GM19463 (cell line): ENCODE data around the gene RBPJ.
A peak's percentile ranks its signal among the peaks of the same experiment; 100 is the strongest.

Experiments
- ATAC-seq: cut with Tn5 transposase; IDR thresholded peaks from one replicate; pipeline ENCODE4 v1.9.1; 2021; ENCODE audit warnings: mild to moderate bottlenecking, moderate library complexity; ENCODE audit not compliant: unreplicated experiment

Gene RBPJ

DNA sequence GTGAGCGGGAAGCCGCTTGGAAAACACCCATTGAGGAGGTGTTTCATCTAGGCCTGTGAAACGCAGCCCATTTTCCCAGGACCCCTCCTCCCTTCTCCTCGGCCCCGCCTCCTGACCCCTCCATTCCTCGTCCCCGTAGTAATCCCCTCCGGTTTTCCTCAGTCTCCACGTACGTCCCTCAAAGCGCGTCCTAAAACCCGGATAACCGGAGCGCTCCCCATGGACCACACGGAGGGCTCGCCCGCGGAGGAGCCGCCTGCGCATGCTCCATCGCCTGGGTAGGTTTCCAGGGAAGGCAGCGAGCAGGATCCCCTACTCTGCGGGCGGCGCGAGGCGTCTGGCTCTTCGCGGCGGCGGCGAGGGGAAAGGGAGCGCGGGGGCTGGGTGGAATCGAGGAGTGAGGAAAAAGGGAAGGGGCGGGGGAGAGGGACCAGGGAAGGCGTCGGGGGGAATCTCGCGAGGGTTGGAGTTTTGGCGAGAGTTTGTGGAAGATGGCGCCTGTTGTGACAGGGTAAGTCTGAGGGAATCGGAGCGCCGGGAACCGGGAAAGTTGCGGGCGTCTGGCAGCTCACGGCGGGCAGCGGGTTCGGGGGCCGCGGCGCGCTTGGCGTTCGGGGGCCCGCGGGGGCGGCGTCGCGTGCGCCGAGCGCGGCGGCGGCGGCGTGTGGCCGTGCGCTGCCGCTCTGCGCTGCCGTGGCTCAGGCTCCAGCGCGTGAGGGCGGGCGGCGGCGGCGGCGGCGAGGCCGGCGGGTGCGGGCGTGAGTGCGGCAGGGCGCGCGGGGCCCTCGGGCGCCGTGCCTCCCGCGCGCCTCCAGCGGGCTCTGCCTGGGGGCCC, at the start of gene RBPJ:
TSS of gene RBPJ (plus strand) at position 477 of the 835 bp plus-strand sequence. CDS start at position 492, 15 bp downstream.
- ATAC-seq = peak; percentile 18

DNA sequence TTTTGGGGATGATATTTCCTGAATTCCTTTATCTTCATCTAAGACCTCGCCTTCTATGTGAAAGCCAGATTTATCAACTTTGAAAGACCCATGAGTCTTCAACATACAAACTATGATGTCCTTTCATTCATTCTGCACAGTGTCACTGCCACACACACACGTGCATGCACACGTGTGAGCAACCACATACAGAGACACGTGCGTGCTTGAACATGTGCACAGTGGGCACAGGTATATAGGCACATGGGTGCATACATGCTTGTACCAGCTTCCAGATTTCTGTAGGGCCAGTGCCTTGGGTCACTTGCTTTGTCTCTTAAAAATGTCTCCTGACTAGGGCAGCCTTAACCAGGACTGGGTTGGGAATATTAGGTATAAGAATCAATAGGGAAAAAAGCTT, 49.1 kb upstream of the RBPJ start:
- no peak for ATAC-seq

DNA sequence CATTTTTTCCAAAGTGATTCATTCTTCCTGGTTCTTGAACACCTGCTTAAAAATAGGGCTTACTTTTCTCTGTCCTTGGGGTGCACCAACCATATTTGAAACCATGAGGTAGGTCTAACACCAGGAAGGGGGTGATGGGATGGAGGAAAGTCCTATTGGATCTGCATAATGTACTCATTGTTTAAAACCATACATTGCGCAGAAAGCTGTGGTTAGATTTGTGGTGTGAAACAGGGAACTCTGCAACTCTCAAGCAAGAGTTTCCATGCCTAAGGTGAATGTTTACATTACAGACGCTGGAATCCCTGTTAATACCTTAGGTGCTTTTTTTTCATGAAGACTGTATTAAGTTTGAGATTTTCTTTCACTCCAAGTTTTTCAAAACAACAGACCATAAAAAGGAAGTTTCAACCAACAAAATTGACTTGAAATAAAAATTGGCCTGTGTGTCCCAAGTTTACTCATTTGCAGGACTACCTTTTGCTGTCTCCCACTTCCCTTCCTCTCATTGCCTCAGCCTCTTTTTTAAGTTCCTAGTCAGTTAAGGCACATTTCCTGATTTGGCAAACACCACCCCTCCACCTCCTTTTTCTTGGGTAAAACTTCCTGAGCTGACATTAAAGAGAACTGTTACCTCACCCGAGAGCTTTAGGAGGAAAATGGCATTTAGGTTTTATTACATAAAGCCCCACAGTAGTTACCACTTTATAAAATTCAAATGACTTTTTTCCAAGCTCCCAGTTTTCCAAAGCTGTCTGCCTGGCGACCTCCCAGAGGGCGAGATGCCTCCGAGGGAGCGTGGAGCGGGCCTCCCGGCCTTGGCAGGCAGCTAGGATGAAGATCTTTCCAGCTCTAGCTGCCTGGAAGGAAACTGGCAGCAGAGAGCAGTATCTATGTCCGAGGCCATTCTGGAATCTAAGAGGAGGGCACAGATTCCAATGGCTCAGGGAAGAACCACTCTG, 47.9 kb upstream of the RBPJ start:
- no peak for ATAC-seq

DNA sequence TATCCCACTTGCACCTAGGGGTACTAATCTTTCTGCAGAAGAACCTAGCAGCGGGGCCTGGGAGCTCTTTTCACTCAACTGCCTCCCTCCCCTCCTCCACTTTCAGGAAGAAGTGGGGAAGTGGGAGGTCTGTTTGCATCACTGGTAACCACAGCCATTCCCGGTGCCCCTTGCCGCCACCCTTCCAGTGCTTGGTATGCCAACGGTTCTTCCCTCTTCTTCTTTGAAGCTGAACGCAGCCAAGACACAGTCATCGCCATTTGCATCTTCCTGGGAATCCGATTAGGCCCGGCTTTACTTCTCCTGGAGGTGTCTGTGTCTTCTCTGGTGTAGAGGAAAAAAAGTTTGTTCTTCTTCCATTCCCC, 47.2 kb upstream of the RBPJ start:
- ATAC-seq = no peak

DNA sequence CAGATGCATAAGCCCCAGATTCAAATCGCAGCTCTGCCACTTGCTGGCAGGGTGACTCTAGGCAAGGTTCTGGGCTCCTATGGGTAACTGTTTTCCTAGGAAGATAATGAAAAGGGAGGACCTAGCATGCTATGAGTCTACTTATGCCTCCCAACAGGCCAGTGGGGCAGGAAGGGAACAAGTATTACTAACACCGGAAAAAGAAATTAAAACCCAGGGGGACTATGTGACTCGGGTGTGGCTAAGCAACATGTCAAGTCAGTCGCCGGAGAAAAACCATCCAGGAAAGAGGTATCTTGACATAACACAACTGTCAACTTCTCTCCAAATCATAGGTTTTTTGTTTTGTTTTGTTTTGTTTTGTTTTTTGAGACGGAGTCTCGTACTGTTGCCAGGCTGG, 45.5 kb upstream of the RBPJ start:
- ATAC-seq = no peak

DNA sequence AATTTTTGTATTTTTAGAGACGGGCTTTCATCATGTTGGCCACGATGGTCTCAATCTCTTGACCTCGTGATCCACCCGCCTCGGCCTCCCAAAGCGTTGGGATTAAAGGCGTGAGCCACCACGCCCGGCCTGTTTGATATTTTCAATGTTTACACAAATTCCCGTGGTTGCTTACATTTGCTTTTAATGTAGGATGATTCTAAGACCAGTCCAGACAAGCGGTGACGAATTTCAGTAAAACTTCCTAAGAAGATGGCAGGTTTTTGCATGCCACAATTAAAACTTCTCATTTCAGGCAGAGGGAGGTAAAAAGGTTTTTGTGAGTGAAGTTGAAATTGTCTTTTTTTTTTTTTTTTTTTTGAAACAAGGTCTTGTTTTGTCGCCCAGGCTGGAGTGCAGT, 41.4 kb upstream of the RBPJ start:
- no peak for ATAC-seq

DNA sequence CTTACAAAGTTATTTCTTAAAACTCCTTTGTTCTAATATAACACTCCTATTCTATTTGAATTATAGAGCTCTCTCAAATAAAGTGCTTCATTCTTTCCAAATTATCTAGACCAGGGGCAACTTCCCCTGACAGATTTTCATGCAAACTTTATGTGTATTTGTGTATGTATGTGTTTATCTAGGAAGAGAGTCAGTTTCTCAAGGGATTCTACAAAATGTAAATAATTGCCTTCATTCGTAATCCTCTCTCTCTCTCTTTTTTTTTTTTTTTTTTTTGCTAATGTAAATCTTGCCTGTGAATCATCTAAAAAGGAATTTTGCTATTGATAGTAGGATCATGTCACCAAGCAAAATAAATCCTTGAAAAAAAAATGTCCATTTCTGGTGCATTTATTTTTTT, 38.9 kb upstream of the RBPJ start:
- no peak for ATAC-seq

DNA sequence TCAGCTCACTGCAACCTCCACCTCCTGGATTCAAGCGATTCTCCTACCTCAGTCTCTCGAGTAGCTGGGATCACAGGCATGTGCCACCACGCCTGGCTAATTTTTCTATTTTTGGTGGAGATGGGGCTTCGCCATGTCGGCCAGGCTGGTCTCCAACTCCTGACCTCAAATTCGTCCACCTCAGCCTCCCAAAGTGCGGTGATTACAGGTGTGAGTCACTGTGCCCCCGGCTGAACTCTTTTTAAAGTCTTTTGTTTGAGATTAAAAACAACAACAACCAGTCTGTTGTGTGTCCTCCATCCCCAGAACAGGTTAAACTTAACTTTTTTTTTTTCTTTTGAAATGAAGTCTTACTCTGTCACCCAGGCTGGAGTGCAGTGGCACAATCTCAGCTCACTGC, 36.3 kb upstream of the RBPJ start:
- ATAC-seq = no peak

DNA sequence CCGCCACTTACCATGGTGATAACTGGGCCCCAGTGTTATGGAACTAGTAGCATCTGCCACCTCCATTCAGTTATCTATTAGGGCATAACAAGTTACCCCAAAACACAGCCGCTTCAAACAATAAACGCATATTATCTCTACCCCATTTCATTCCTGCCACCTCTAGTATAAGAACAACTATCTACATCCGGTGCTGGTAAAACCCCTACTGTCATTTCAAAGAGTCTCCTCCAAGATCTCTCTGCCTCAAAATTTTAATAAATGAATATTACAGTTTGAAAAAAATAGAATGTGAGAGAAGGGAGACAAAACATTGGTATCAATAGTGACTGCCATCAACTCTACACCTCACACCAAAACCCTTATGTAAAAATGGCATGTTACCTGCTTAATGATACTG, 35.5 kb upstream of the RBPJ start:
- ATAC-seq = no peak

DNA sequence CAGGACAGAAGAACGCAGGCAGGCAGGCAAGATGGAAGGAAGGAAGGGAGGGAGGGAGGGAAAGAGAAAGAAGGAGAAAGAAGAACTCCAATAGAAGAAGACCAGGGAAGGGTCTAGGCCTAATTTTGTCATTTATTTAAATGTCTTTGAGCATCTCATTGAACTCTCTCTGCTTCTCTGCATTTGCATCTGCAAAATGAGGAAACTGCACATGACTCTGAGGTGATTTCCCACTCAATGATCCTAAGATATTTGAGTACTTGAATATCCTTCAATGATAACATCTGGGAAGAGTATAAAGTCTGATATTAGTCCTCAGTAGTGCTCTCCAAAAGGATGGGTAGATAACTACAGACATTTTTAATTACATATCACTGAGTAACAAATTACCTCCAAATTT, 33.1 kb upstream of the RBPJ start:
- no peak for ATAC-seq

DNA sequence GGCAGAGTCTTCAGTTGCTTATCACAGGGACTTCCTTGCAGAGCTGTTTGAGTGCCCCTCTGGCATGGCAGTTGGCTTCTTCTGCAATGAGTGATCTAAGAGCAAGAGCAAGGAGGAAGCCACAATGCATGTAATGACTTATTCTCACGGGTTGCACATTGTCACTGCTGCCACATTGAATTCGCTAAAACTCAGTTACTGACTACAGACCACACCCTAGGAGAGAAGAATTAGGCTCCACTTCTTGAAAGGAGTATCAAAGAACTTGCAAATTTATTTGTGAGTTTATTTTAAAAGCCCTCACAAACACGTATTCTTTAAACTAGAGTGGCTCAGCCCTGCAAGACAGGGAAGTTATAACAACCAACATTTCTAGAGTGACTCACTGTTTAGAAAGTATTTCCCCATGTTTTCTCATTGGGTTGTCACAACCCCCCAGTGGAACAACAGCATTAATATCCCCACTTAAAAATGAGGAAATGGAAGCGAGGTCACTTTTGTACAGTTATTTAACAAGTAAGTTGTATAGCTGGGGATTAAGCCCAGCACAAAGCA, 32.4 kb upstream of the RBPJ start:
- peak; percentile 90 for ATAC-seq

DNA sequence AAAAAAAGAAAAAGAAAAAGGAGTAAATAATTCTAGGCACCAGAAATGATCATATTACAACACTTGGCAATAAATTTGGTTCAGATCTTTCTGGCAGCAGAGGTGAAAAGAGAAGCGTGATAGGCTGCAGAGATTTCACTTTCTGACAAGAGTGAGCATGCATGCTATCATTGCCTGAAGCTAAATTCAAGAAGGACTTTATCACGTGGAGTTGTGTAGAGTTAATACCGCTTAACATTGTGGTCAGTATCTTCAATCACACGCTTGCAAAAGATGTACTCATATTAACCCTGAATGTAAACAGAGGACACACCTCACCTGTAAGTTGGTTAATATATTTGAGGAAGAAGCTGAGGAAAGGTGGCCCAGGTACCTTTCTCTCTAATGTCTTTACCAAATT, 31.4 kb upstream of the RBPJ start:
- ATAC-seq = no peak

DNA sequence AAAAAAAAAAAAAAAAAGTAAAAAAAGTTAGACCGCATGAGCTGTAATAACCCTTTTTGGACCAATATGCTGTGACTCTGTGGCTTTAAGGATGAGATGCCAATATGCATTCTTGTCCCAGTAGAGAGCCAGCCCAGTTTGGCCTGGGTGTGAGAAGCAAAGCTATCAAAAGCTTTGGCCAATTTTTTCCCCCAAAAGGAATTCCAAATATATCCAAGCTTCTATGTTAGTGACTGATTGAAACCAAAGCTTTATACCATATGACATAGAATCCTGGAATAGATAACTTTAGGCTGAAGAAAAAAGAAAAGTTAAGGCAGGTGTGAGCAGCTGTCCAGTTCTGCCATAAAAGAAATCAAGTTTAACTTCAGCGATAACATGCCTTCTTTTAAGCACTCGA, 30.5 kb upstream of the RBPJ start:
- ATAC-seq = no peak

DNA sequence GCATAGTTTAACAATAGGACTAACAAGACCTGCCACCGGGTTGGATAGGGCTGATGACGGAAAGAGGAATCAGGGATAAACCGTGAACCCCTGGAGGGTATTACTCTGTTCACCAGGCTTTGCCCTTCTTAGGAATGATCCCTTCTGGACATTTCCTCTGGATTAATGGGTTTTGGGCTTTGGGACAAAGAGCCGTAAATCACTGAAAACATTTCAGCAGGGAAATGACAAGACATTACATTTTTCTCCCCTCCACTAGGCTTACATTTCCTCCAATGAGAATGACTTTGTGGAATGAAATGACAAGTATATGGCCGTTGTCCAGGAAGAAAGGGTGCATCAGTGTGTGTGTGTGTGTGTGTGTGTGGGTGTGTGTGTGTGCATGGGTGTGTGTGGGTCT, 25.9 kb upstream of the RBPJ start:
- no peak for ATAC-seq

DNA sequence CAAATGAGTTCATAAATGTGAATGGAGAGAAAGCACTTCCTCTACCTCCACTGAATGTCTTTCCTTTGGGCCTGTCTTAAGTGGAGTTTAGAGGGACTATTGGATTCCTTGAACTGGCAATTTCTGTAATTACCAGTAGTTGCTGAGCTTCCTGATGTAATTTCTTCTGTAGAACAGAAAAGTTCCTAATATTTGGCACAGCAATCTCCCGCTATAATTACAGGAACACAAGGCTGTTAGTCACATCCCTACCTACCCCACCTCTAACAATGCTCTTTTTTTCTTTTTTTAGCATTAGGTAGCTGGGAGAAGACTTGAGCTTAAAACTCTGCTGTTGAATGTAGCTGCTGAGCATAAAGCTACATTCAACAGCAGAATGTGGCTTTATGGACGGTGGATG, 24.8 kb upstream of the RBPJ start:
- no peak for ATAC-seq

DNA sequence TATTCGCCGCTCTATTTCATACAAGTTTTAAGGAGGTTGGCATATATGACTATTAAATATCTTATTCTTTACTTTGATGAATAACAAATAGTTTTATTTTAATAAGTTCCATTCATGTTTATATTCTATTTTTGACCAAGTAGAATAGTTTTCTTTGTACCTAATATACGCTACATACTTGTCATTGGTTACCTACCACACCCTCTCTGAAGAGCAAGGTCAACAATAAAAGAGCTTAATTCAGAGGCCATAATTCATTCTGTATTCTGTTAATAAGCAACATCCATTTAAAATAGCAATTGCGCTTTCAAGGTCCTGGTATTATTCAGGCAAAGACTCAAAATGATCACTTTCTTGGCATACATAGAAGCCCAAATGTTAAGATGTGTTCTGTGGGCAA, 24.3 kb upstream of the RBPJ start:
- ATAC-seq = no peak

DNA sequence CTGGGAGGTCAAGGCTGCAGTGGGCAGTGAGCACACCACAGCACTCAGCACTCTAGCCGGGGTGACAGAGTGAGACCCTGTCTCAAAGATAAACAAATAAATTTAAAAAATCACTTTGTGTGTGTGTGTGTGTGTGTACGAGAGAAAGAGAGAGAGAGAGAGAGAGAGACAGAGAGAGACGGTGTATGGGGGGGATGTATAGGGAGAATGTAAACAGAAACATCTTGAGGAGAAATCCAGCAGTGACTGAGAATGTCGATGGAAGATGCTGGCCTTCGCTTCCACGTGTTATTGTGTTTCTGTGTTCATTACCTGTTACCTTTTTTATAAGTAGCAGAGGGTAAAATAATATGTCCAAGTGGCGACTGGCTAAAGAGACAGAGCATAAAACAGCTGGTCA, 23.6 kb upstream of the RBPJ start:
- no peak for ATAC-seq

DNA sequence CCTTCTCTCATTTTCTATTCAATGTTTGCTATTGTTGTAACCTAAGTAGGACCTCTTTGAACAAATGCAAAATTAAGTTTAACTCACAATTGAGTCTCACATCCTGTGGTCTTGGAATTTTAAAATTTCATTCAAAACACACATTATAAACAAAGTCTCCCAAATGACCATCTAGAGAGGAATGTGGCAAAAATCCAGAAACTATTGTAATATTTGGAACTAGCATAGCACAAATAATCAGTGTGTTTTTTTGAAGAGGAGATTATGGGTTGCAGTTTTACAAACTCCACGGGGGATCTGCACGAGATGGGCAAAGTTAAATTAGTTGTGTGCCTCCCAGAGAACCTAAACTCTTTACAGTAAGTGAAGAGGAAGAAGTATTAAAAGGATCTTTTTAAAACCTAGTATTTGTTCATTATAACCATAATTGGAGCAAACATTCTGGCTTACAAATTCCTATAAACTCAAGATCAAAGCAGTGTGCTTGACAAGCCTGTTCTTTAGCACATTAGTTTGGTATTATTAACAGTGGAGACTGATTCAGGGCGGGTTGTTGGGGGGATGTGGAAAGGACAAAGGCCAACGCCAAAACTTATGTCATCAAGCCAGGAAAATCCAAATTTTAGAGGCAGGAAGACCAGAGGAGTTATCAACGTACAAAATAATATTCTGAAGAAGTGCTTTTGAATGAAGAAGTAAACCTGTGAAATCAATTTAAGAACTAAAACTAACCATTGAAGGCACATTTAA, 22.4 kb upstream of the RBPJ start:
- no peak for ATAC-seq

DNA sequence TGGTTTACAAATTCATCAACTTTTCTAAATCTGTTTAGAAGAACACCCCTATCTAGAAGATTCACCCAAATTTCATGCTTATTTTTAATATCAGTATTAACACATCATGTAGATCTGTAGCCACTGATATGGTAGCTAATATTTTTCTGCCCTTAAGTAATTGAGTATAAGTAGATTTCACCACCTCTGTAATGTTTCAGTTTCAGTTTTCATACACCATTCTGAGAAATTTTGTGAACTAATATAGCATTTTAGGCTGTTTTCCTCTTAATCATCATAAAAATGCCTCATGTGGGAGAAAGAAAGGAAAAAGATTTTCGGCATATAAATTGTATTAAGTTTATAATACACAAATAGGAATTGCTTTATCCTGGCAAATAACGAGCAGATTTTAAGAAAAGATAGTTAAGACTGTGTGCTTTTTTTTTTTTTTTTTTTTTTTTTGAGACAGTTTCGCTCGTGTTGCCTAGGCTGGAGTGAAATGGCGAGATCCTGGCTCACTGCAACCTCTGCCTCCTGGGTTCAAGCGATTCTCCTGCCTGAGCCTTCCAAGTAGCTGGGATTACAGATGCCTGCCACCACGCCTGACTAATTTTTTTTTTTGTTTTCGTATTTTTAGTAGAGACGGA, 21.4 kb upstream of the RBPJ start:
- ATAC-seq = no peak
